Astrocyte of the spinal cord (primary cell): ENCODE measurements around the gene MSI2.

Experiments used
- DNase-seq: peaks from one replicate; pipeline ENCODE4 v3.0.0; 2011; ENCODE audit warnings: low read depth, low spot score
- H3K4me3 ChIP-seq: 2 replicates; pipeline ENCODE4 v1.5.1; 2011; ENCODE audit warnings: low read depth, mild to moderate bottlenecking, low read length, moderate library complexity
- CTCF ChIP-seq: IDR thresholded peaks from 2 replicates; pipeline ENCODE4 v1.5.1; 2012; ENCODE audit warnings: low read depth, mild to moderate bottlenecking, low read length, inconsistent platforms
- in situ Hi-C: cut with HindIII; loops from 2 replicates; pipeline ENCODE4 v1.10.0; 2017; ENCODE audit warnings: low sequenced_read_pairs

The MSI2 gene

GRCh38 chr17:57559634-57560318 is 303.5 kb downstream of the MSI2 start:
- H3K4me3 ChIP-seq: no peak overlapping the region
- no peak for DNase-seq
- in situ Hi-C loops: no loop called here
- no peak for TF ChIP-seq CTCF

- TF ChIP-seq CTCF: no peak
- no peak overlapping the region for H3K4me3 ChIP-seq
- in situ Hi-C loops: no loop called here
- DNase-seq: no peak
These were observed 304.0 kb downstream of the MSI2 start for GRCh38 chr17:57560319-57560705.

- DNase-seq: no peak
- TF ChIP-seq CTCF: no peak
- H3K4me3 ChIP-seq: no peak overlapping the region
- in situ Hi-C loops: no loop called here
These were observed 304.9 kb downstream of the MSI2 start for GRCh38 chr17:57561072-57561861.

- no peak for DNase-seq
- TF ChIP-seq CTCF: no peak
- in situ Hi-C loops: no loop called here
- no peak overlapping the region for H3K4me3 ChIP-seq
These were observed 305.9 kb downstream of the MSI2 start for GRCh38 chr17:57562184-57562698.

- in situ Hi-C loops: no loop called here
- DNase-seq: no peak
- TF ChIP-seq CTCF: no peak
- H3K4me3 ChIP-seq: no peak overlapping the region
These were observed 307.6 kb downstream of the MSI2 start for GRCh38 chr17:57563958-57564357.

- no peak overlapping the region for H3K4me3 ChIP-seq
- no peak for DNase-seq
- no peak for TF ChIP-seq CTCF
- in situ Hi-C loops: no loop called here
These were observed 308.9 kb downstream of the MSI2 start for GRCh38 chr17:57565176-57565575.
